ENCODE data around the gene PDLIM3.

The PDLIM3 gene

DNA sequence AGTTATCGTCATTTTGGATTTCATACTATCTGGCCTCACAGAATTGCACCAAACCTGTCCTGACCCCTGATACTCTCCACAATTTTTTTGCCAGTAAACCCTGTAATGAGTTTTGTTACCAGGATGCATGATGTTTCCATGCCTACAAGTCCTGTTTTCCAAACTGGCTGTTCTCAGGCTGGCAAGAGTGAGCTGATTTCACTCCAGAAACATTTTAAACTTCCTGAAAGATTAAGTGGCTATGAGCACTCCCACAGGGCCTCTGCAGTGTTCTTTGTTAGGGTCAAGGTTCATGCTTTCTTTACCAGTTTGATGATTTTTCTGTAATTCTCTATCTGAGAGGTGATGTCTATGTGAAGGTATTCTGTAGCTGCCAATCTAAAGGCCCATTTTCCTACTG is 31.7 kb upstream of the PDLIM3 start:
- Mint-ChIP-seq H3K27ac (peak overlapping the region; percentile 90 to 94 (median 94)), H3K4me1 (peaks cover 53% of the 10 kb centered on the region), H3K27me3 (ENCODE audit: low read depth) (peaks cover 4% of the 10 kb centered on the region), H3K36me3 (ENCODE audit: low read depth) (no peaks in the 10 kb centered on the region), H3K9me3 (peaks cover 4% of the 10 kb centered on the region), H3K4me3 (peak overlapping the region in 1 of 3 experiments; percentile 56)
- TF ChIP-seq, protein P1, sequence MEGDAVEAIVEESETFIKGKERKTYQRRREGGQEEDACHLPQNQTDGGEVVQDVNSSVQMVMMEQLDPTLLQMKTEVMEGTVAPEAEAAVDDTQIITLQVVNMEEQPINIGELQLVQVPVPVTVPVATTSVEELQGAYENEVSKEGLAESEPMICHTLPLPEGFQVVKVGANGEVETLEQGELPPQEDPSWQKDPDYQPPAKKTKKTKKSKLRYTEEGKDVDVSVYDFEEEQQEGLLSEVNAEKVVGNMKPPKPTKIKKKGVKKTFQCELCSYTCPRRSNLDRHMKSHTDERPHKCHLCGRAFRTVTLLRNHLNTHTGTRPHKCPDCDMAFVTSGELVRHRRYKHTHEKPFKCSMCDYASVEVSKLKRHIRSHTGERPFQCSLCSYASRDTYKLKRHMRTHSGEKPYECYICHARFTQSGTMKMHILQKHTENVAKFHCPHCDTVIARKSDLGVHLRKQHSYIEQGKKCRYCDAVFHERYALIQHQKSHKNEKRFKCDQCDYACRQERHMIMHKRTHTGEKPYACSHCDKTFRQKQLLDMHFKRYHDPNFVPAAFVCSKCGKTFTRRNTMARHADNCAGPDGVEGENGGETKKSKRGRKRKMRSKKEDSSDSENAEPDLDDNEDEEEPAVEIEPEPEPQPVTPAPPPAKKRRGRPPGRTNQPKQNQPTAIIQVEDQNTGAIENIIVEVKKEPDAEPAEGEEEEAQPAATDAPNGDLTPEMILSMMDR (IDR thresholded peaks at IDR 0.05; ENCODE audit: unreplicated experiment in 3 of 3): no peak

DNA sequence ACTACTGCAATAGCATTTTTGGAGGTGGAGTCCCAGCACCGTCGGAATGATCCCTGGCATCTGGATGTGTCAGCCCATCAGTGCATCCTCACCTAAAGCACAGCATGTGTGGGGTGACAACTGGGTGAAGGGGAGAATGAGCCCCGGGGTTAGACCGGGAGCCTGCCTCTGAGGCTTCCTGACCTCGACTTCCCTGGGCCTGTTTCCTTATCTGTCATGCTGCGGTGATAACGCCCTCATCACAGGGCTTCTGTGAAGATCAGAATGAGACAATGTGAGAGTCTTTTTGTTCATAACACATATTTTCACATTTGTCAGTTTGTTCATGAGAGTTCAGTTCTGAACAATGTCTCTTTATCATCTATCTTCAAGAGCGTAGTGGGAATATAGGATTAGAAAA is 31.1 kb upstream of the PDLIM3 start:
- TF ChIP-seq, protein P1 (IDR thresholded peaks at IDR 0.05; ENCODE audit: unreplicated experiment in 3 of 3): no peak
- peaks cover 9% of the 10 kb centered on the region for H3K27me3 Mint-ChIP-seq (ENCODE audit: low read depth)

DNA sequence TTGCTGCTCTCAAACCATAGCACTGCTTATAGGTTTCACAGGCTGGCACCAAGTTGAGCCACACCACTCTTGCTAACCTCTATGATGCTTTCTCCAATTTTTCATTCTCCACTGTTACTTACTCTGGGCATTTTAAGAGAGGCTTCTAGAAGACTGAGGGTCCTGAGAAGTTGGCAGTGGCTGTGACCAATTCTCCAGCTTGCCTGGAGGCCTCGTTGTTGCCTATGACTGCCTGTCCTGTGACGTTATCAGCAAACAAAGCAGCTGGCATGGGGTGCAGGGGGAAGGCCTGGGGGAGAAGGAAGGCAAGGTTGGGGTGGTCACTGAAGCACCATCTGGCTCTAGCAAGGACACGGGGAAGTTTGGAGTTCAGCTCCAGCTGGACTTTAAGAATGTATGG is 30.4 kb upstream of the PDLIM3 start:
- Mint-ChIP-seq H3K4me3 (peak overlapping the region in 1 of 3 experiments; percentile 5), H3K36me3 (ENCODE audit: low read depth) (no peaks in the 10 kb centered on the region), H3K9me3 (peaks cover 13% of the 10 kb centered on the region), H3K27me3 (ENCODE audit: low read depth) (peaks cover 12% of the 10 kb centered on the region), H3K4me1 (peaks cover 47% of the 10 kb centered on the region), H3K27ac (peak overlapping the region; percentile 17 to 70 (median 37))
- TF ChIP-seq, protein P1 (IDR thresholded peaks at IDR 0.05; ENCODE audit: unreplicated experiment in 3 of 3): no peak

More for the DNA sequence above, 31.1 kb upstream of the PDLIM3 start:
- Mint-ChIP-seq H3K27ac (peak overlapping the region; percentile 90 to 94 (median 94)), H3K4me3 (no peak overlapping the region), H3K4me1 (peaks cover 49% of the 10 kb centered on the region), H3K36me3 (ENCODE audit: low read depth) (no peaks in the 10 kb centered on the region), H3K9me3 (peaks cover 9% of the 10 kb centered on the region)

DNA sequence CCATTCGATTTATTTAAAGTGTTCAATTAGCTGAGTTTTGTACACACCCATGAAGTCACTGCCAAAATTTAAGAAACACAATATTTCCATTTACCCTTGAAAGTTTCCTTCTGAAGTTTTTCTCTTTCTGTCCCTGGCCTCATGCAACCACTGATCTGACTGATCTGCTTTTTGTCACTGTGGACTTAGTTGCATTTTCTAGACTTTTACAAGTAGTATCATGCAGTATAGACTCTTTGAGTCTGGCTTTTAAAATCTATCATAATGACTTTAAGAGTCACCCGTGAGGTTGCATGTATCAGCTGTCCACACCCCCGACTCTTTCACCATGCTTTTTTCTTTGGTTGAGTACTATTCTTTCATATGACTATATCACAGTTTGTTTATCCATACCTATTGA is 29.0 kb upstream of the PDLIM3 start:
- Mint-ChIP-seq H3K4me1 (peaks cover 43% of the 10 kb centered on the region), H3K27me3 (ENCODE audit: low read depth) (peaks cover 12% of the 10 kb centered on the region), H3K9me3 (peaks cover 14% of the 10 kb centered on the region), H3K36me3 (ENCODE audit: low read depth) (no peaks in the 10 kb centered on the region), H3K4me3 (no peak overlapping the region), H3K27ac (no peak overlapping the region)
- TF ChIP-seq, protein P1 (IDR thresholded peaks at IDR 0.05; ENCODE audit: unreplicated experiment in 3 of 3): no peak

DNA sequence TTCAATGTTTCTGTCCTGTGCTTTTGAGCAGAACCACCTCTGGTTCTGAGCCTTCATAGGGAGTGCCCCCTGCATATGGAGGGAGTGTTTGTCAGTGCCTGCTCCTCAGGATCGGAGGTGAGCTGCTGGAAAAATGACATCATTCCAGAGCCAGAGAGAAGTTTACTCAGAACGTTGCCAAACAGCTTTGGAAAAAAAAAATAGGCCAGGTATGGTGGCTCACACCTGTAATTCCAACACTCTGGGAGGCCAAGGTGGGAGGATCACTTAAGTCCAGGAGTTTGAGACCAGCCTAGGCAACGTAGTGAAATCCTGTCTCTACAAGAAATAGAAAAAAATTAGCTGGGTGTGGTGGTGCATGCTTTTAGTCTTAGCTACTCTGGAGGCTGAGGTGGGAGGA is 27.2 kb upstream of the PDLIM3 start:
- Mint-ChIP-seq H3K27ac (no peak overlapping the region), H3K27me3 (ENCODE audit: low read depth) (peaks cover 9% of the 10 kb centered on the region), H3K4me1 (peaks cover 32% of the 10 kb centered on the region), H3K9me3 (peaks cover 32% of the 10 kb centered on the region), H3K4me3 (no peak overlapping the region), H3K36me3 (ENCODE audit: low read depth) (no peaks in the 10 kb centered on the region)
- TF ChIP-seq, protein P1 (IDR thresholded peaks at IDR 0.05; ENCODE audit: unreplicated experiment in 3 of 3): no peak

DNA sequence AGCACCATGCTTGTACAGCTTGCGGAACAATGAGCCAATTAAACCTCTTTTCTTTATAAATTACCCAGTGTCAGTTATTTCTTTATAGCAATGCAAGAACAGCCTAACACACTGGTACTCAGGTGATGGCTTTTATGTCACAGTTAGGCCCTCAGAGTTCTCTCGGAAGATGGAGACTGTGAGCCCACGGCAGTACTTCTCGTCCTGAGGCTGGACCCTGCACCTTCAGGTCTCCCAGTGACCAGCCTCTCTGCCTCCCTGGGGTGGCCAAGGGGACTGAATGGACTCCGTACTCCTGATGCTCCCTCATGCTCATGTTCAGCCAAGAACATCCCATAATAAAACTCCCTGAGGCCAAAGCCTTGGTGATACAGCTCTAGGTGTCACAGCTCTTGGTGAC is 25.0 kb upstream of the PDLIM3 start:
- Mint-ChIP-seq H3K27ac (no peak overlapping the region), H3K4me3 (no peak overlapping the region), H3K4me1 (peaks cover 13% of the 10 kb centered on the region), H3K36me3 (ENCODE audit: low read depth) (no peaks in the 10 kb centered on the region), H3K27me3 (ENCODE audit: low read depth) (peaks cover 9% of the 10 kb centered on the region), H3K9me3 (peaks cover 36% of the 10 kb centered on the region)
- TF ChIP-seq, protein P1 (IDR thresholded peaks at IDR 0.05; ENCODE audit: unreplicated experiment in 3 of 3): no peak
